Stomach (tissue), 4 donors: ENCODE measurements around the gene TRIO.

Experiments
- POLR2A ChIP-seq, 4 donors: fragments of 450-650 bp; IDR thresholded peaks; one replicate each; pipeline ENCODE4 v1.6.1; 2016; ENCODE audit warnings: antibody characterized with exemption in 4 of 4, control low read depth in 2 of 4, mild to moderate bottlenecking in 1 of 4, moderate library complexity in 1 of 4
- TF ChIP-seq, protein P1 (sequence below), 7 experiments: fragments of 450-650 bp in 4 of 7; fragments of 200-600 bp in 3 of 7; sonication (generic) in 3 of 7; IDR thresholded peaks; one replicate each; pipeline ENCODE4 v1.5.1; 2016 to 2019; ENCODE audit warnings: antibody characterized with exemption in 7 of 7, control low read depth in 2 of 7, mild to moderate bottlenecking in 1 of 7

GRCh38 chr5:14263113-14263512 lies 120.0 kb downstream of the TRIO start:
- TF ChIP-seq, protein P1, sequence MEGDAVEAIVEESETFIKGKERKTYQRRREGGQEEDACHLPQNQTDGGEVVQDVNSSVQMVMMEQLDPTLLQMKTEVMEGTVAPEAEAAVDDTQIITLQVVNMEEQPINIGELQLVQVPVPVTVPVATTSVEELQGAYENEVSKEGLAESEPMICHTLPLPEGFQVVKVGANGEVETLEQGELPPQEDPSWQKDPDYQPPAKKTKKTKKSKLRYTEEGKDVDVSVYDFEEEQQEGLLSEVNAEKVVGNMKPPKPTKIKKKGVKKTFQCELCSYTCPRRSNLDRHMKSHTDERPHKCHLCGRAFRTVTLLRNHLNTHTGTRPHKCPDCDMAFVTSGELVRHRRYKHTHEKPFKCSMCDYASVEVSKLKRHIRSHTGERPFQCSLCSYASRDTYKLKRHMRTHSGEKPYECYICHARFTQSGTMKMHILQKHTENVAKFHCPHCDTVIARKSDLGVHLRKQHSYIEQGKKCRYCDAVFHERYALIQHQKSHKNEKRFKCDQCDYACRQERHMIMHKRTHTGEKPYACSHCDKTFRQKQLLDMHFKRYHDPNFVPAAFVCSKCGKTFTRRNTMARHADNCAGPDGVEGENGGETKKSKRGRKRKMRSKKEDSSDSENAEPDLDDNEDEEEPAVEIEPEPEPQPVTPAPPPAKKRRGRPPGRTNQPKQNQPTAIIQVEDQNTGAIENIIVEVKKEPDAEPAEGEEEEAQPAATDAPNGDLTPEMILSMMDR (IDR thresholded peaks at IDR 0.05) = no peak
- TF ChIP-seq POLR2A (IDR thresholded peaks at IDR 0.05) = no peak
